Measurements from ENCODE around the gene TMEM161A.
A peak's percentile ranks its signal among the peaks of the same experiment; 100 is the strongest.
"Not testable (repeated sequence)": the region's sequence is repeated elsewhere in the genome, so short reads cannot be mapped to it uniquely, and the experiment has no call there.

The TMEM161A gene

GRCh38 chr19:19155495-19156219, 17.4 kb upstream of the TMEM161A start:
- DNase-seq (ENCODE audit: low read depth) = no peak

DNA sequence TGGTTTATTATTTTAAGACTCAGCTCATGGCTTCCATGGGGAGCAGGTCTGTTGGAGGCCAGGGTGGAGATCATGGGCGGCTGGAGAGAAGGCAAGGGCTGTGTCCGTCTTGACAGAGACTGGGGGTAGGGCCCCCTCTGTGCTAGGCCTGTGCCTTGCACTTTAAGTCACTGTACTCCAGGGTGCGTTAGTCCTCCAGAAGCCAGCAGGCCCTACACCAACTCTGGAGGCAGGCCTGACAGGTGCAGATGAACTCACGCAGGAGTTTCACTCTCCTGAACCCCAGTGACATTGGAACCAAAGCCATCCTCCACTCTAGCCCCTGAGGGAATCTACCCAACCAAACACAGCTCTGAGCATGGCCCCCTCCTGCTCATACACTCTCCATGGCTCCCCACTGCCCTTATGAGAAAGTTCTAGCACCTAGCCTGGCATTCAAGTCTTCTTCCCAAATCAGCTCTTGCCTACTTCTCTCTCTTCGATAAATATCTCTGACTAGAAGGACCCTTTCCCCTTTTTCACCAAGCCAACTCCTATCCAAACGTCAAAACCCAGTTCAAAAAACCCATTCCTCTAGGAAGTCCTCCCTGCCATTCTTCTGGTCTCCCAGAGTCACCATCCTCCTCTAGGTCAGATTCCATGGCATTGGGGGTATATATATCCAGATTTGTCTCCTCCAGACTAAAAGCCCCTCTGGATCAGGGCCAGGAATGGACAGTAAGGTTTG, 16.7 kb upstream of the TMEM161A start:
- no peak for DNase-seq (ENCODE audit: low read depth)

DNA sequence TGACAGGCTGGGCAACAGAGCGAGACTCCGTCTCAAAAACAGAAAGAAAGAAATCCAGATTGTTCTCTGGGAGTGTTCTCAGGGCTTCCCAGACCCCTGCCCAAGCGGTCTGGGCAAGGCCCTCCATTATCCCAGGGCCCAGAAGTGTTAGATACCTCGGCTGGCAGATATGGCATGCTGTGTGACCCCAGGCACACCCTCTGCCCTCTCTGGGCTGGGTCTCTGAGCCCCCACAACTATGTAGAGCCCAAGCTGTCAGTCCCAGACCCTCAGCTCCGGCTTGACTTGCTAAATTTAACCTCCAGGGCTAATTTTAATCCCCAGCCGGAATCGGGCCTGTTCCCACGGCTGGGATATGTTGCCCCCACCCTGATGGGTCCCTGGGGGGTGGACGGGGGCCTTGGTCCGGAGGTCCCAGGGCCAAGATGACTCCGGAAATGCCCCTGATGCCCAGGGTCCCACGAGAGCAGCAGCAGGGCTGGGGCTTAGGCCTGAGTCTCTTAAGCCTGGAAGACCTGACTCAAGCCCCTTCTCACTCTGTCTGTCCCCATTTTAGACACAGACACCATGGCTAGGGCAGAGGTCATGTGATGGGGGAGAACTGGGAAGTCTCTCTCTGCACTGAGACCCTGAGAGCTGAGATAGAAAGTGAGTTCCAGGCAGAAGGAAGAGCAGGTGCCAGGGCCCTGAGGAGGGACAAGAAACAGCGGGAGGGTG, 14.5 kb upstream of the TMEM161A start:
- no peak for DNase-seq (ENCODE audit: low read depth)

DNA sequence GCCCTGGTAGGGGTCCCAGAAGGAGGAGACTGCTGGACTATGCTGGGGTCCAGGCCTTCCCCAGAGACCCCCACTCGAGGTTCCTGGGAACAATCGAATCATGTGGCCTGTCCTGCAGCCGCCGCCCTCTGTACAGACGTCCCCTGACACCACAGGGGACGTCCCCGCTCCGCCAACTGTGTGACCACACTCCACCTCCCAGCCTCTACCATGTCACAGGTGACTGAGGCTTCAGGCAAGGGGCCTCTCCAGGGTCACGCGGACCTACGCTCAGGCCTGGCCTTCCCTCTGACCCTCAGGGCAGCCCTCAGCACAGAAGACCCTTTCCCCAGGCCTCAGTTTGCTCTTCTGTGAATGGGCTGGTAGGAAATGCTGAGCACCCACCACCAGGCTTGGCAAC, 13.1 kb upstream of the TMEM161A start:
- DNase-seq (ENCODE audit: low read depth) = no peak

GRCh38 chr19:19149435-19149834, 11.2 kb upstream of the TMEM161A start:
- no peak for DNase-seq (ENCODE audit: low read depth)

- DNase-seq (ENCODE audit: low read depth) = not testable (repeated sequence)
These were observed 10.2 kb upstream of the TMEM161A start for GRCh38 chr19:19148504-19148903.

DNA sequence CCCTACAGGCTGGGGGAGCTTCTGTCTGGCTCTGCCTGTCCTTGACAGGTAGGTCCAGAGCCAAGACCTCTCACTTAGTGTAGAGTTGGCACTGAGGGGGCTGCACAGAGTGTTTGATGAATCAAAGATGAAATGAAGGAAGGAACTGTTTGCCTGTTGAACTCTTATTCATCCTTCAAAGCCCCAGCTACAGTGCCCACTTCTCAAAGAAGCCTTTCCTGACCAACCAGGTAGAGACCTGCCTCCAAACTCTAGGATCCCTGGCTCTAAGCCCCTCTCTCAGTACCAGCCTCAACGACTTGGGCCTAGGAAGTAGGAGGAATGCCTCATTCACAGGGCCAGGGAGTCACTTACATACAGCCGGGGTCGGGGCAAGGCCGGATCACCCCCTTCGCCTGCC, 9.1 kb upstream of the TMEM161A start:
- DNase-seq (ENCODE audit: low read depth) = no peak

GRCh38 chr19:19146865-19147264, 8.6 kb upstream of the TMEM161A start:
- no peak for DNase-seq (ENCODE audit: low read depth)

- DNase-seq (ENCODE audit: low read depth) = no peak
These were observed 7.7 kb upstream of the TMEM161A start for GRCh38 chr19:19145684-19146608.

GRCh38 chr19:19145281-19145680, 7.0 kb upstream of the TMEM161A start:
- no peak for DNase-seq (ENCODE audit: low read depth)

- no peak for DNase-seq (ENCODE audit: low read depth)
These were observed 4.1 kb upstream of the TMEM161A start for GRCh38 chr19:19142347-19142746.

DNA sequence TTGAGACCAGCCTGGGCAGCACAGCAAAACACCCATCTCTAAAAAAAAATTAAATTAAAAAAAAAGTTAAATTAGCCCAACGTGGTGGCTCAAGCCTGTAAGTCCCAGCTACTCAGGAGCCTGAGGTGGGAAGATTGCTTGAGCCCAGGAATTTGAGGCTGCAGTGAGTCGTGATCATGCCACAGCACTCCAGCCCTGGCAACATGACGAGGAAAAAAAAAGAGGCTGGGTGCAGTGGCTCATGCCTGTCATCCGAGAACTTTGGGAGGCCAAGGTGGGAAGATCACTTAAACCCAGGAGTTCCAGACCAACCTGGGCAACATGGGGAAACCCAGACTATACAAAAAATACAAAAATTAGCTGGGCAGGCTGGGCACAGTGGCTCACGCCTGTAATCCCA, 2.2 kb upstream of the TMEM161A start:
- DNase-seq (ENCODE audit: low read depth) = peak; percentile 12

- DNase-seq (ENCODE audit: low read depth) = no peak
These were observed 1.6 kb upstream of the TMEM161A start for GRCh38 chr19:19139876-19140229.

DNA sequence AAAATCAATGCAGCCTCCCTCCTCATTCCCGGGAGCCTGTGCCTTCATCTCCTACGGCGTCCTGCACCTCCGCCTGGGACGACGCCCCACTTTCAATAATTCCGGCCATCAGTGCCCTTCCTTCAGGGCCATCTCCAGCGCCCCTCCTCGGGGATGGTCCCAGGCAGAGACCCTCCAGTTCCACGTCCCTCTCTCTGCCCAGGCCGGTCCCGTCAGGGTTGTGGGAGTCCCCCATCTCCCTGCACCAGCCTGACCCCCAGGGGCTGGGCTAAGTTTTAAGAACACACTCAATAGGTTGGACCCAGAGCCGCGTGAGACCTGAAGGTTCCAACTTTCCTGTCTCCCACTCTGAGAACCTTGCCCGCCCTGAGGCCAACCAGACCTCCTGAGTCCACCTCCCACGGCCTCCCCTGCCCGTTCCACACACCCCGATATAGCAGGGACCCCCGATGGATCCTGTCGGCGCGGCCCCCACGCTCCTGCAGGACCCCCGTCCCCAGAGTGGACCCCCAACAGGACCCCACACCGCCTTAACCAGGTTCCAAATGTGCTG, 646 bp downstream of the TMEM161A start:
- no peak for DNase-seq (ENCODE audit: low read depth)

GRCh38 chr19:19135713-19136112, 2.6 kb downstream of the TMEM161A start:
- DNase-seq (ENCODE audit: low read depth) = not testable (repeated sequence)

- no peak for DNase-seq (ENCODE audit: low read depth)
These were observed 3.6 kb downstream of the TMEM161A start for GRCh38 chr19:19134687-19135158.

DNA sequence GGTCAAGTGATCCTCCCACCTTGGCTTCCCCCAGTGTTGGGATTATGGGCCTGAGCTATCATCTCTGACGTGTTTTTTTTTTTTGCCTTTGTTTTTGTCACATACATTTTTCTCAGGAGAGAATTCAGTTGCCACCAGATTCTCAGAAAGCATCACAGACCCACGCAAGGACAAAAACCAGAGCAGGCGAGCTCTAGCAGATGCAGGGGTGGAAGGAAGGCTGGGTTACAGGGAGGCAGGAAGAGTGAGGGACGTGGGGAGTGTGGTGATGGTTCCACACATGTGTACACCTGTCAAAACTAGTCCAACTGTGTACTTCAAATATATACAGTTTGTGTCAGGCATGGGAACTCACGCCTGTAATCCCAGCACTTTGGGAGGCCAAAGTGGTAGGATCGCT, 4.3 kb downstream of the TMEM161A start:
- no peak for DNase-seq (ENCODE audit: low read depth)

- DNase-seq (ENCODE audit: low read depth) = no peak
These were observed 5.4 kb downstream of the TMEM161A start for GRCh38 chr19:19132912-19133311.

DNA sequence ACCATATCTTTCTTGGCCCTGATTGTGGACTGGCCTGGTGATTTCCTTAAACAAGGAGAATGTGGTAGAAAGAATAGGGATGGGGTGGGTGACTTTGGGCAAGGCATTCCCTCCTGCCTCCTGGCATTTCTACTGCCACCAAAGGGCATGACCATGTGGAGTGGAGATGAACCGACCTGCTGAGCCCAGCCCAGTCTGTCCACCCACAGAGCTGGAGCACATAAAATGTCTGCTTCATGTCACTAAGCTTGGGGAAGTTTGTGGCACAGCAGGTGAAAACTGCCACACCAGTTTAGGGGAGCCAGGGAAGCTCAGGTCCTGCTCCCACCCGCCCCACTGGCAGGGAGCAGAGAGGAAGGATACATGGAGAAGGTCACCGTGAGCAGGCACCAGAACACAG, 6.3 kb downstream of the TMEM161A start:
- no peak for DNase-seq (ENCODE audit: low read depth)

DNA sequence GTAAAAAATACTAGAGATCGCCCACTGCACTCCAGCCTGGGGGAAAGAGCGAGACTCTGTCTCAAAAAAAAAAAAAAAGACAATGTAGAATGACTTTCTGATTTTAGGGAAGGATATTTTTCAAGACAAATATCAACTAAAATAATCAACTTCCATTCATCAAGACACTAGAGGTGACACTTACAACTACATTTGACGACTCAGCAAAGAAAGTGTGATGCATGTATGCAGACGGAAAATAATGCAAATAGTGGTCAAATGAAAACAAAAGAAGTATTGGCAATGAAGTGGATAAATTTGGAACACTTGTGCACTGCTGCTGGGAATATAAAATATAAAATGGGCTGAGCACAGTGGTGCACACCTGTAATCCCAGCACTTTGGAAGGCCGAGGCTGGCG, 12.2 kb downstream of the TMEM161A start:
- DNase-seq (ENCODE audit: low read depth) = no peak

- DNase-seq (ENCODE audit: low read depth) = no peak
These were observed 14.9 kb downstream of the TMEM161A start for GRCh38 chr19:19123386-19123785.

DNA sequence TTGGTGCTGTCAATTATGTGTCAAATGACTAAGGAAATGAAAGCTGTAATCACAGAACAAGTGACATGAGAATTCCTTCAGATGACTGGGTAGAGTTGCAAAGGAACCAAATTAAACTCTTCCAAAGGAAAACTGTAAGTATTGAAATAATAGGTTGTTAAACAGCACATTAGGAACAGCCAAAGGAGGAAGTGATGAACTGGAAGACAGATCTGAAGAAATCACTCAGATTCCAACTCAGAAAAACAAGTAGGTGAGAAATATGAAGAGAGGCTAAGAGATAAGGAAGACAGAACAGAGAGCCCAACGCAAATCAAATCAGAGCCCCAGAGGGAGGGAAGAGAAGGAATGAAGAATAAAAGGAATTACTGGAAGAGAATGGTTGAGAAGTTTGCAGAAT, 15.4 kb downstream of the TMEM161A start:
- no peak for DNase-seq (ENCODE audit: low read depth)

Data from stromal cell of bone marrow (primary cell).